Epidermal melanocyte (primary cell): ENCODE results near the gene DAPP1.

Experiments used
- DNase-seq: peaks from one replicate; pipeline ENCODE4 v3.0.0; 2011; ENCODE audit warnings: low spot score; ENCODE audit not compliant: insufficient read length

DAPP1 gene

GRCh38 chr4:99853999-99854398, 37.4 kb downstream of the DAPP1 start:
- DNase-seq = no peak

- no peak for DNase-seq
Observed at GRCh38 chr4:99855678-99856077, 39.1 kb downstream of the DAPP1 start.

DNA sequence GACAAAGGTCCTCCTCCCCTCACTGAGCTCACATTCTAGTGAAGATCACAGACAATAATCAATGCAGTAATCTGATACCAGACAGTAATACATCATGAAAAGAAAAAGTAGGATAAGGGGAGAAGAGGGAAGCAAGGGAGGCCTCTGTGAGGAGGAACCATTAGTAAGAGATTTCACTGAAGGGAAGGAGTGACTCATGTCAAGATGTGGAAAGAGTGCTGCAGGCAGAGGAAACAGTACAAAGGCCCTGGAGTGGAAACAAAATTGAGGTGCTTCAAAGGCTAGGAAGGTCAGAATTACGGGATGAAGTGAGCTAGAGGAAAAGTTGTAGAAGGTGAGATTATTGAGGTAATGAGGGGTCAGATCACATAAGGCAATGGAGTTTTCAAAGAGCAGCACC, 39.5 kb downstream of the DAPP1 start:
- DNase-seq = no peak

GRCh38 chr4:99857307-99857706, 40.7 kb downstream of the DAPP1 start:
- no peak for DNase-seq

- no peak for DNase-seq
Observed at GRCh38 chr4:99859618-99860017, 43.0 kb downstream of the DAPP1 start.

GRCh38 chr4:99860521-99860920, 43.9 kb downstream of the DAPP1 start:
- DNase-seq = no peak

GRCh38 chr4:99861120-99861905, 44.7 kb downstream of the DAPP1 start:
- DNase-seq = no peak

DNA sequence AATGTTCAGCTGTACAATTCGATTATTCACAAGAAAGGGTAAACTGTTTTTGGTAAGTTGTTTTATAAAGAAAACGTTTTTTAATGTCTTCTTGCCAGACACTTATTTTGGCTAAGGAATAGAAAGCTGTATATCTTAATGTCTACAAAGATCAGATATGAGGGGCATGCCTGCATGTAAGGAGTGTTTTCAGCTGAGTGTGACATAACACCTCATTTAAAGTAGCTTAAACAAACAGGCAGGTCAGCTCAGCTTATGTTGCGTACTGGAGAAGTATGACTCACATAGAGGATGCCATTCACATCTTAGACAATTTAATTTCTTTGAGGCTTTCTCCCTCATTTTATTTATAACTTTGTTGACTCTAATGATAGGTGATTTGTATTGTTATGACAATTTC, 47.2 kb downstream of the DAPP1 start:
- DNase-seq = no peak

DNA sequence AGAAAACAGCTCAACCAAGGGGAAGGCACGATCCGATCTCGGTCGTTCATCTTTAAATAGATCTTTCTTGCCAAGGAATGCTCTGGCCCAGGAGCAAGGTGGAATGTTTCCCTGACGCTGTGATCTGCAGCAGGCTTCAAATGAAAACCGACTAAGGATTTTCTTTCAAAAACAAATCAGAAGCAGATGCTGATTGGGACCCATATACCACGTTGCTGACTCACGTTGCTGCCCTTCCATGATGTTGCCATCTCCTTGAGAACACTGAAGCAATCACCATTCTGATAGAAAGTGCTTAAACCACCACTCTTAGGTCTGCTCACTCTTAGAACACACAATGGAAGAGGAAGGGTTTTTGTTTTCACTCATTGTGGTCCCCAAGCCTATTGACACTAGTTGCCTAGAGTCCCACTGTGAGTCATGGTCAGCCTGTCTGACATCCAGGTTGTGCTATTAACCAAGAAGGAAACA, 51.5 kb downstream of the DAPP1 start:
- DNase-seq = no peak

DNA sequence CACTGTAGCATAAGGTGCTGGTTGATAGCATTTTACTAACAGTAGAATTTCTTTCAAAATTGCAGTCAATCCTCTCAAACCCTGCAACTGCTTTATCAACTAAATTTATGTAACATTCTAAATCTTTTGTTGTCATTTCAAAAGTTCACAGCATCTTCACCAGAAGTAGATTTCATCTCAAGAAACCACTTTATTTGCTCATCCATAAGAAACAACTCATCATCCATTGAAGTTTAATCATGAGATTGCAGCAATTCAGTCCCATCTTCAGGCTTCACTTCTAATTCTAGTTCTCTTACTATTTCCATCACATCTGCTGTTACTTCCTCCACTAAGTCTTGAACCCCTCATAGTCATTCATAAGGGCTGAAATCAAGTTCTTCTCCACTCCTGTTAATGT, 55.9 kb downstream of the DAPP1 start:
- DNase-seq = no peak

- DNase-seq = no peak
Observed at GRCh38 chr4:99875071-99875470, 58.4 kb downstream of the DAPP1 start.

GRCh38 chr4:99876946-99877345, 60.3 kb downstream of the DAPP1 start:
- no peak for DNase-seq

DNA sequence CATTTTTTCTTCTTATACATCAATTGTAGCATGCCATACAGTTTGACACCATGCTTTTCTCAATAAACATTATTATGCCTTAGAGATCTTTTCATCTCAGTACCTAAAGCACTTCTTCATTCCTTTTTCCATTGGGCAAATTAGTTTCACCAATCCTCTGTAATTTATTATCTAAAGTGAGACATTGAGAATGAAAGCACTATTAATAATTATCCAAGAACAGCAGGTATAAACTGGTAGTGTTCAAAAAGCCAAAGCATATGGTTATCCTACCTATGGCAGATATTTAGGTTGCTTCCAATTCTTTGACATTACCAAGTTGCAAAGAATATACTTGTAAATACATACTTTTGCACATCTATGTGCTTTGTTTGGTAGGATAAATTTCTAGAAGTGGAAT, 62.0 kb downstream of the DAPP1 start:
- no peak for DNase-seq

GRCh38 chr4:99879458-99879857, 62.8 kb downstream of the DAPP1 start:
- no peak for DNase-seq

DNA sequence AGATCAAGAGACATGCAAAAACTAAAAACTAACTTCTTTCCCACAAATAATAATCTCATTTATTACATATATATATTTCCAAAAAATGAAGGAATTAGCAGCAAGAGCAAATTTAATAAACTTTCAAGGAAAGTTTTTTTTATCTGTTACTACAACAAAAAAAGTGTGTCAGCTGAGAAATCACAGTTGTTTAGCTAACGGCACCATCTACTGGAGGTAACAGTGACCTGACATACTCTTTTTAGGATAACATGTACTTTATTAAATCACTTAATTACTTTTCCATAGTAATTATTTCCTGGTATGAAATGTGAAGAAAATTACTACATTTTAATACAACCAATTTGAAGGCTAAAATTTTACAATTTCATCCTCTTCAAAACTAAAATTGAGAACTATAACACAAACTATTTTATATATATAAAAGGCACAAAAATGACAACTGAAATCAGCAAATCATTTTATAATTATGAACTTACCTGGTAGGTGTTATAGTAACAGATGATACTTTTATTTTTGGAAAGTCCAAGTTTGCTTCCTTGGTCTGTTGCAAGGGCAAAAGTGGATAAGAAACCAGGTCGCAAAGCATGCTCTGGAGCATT, 68.5 kb downstream of the DAPP1 start:
- no peak for DNase-seq

GRCh38 chr4:99885687-99886086, 69.1 kb downstream of the DAPP1 start:
- no peak for DNase-seq

- DNase-seq = no peak
Observed at GRCh38 chr4:99886146-99886545, 69.5 kb downstream of the DAPP1 start.

DNA sequence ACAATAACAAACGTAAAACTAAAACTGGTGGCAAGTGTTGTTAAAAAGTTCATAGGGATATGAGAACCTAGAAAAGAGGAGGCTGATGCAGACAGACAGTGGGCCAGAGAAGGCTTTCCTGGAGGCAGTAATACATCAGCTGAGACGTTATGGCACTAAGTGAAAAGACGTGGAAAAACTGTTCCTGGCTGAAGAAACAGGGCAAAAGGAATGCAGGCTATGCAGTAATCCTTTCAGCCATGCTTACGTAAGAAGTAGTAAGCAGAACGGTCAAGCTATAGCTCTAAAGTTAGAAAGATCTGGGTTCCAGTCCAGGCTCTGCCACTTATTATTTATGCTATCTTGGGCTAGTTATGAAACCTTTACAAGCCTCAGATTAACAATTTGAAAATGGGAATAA, 71.2 kb downstream of the DAPP1 start:
- DNase-seq = no peak

DNA sequence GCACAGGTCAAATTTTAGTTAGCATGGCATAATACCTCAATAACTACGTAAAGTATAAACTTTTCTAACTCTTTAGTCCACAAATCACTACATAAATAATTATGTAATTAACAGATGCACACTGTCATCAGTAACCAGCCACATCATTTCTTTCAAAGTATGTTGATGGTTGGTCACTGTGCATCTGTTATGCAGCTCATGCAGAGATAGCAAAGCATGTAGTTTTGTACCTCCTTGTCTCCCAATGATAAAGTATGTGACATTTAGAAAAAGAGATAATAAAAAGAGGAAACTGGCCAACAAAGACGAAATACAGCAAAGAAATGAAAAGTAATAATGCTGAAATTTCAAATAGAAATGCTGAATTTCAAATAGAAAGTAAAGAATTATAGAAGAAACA, 74.7 kb downstream of the DAPP1 start:
- DNase-seq = no peak

DNA sequence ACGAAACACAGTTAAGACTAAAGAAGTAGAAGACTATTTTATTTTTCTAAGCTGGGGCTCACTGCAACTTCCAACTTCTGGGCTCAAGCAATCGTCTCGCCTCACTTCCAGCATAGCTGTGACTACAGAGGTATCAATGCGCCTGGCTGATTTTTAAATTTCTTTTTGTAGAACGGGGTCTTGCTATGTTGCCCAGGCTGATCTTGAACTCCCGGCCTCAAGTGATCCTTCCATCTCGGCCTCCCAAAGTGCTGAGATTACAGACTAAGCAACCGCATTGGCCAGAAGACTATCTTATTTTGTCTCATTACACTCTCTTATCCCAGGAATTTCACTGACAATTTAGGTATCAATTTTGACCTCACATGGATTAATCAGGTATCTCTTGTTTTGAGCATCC, 76.4 kb downstream of the DAPP1 start:
- no peak for DNase-seq

GRCh38 chr4:99893839-99894160, 77.2 kb downstream of the DAPP1 start:
- no peak for DNase-seq

DNA sequence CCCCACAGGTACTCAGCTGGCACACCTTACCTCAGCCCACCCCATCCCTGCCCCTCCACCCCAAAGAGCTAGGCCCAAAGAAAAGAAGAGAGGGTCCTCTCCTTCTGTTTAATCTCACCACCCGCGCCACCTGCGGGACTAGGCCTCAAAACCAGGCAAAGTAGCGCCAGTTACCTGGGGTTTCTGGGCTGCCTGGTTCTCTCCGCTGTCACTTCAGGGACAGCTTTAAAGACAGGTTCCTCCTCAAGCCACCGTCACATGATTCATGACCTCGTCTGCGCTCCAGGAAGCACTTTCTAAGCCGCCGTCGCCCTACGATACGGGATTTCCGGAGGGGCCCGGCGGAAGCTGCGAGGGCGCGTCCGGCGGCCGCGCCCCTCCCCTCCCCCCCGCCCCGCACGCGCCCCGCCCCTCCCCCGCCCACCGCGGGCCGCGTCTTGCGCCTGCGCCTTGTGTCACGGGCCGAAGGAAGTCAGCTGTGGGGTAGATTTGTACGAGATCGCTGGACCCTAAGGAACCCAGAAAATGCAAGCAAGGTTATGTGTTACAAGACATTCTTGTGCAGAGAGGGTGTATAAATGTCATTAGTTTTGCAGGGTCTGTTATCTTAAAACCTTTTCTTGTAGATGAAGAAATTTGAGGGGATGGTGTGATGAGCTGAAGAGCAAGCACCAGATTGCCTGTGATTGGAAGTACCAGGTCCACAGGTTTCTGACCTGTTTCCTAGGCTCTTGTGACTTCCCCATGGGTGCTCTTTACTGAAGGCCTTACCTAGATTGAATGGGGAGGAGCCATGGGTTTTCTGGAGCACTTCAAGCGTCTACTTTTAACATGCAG, 77.8 kb downstream of the DAPP1 start, which contains the start of gene LAMTOR3:
LAMTOR3 (minus strand) TSS at position 267 of the 837 bp plus-strand sequence. CDS start 464 bp downstream, outside the sequence.
- DNase-seq = peak; percentile 65
